Erythroblast (primary cell): ENCODE data around the gene SLC9B1.
"Not testable (repeated sequence)": the region's sequence is repeated elsewhere in the genome, so short reads cannot be mapped to it uniquely, and the experiment has no call there.

ENCODE experiments used
- GATA1 ChIP-seq: IDR thresholded peaks from 2 replicates; pipeline ENCODE4 v1.6.1; 2011; ENCODE audit warnings: low read depth, mild to moderate bottlenecking, control low read depth, low read length, moderate library complexity
- POLR2A ChIP-seq: IDR thresholded peaks from 2 replicates; pipeline ENCODE4 v1.6.1; 2011; ENCODE audit warnings: mild to moderate bottlenecking, low read length

- not testable (repeated sequence) for TF ChIP-seq POLR2A, GATA1
These were observed 129.6 kb downstream of the SLC9B1 start for GRCh38 chr4:102889866-102890265.
